HepG2 (cell line): ENCODE results near the gene ZNF575. TPM values are rescaled to one million over a fixed set of nuclear protein-coding genes. Genes with fewer than 3 reads are reported as not detected.

ENCODE experiments used
- ATAC-seq: fragments of 200-7000 bp; cut with Tn5 transposase; 3 replicates; pipeline ENCODE4 v1.9.1; 2020; ENCODE audit warnings: mild to moderate bottlenecking, moderate library complexity
- BruUV-seq: library from RNA; stranded (reverse); fragments of 400-500 nt; replicated peaks from 2 replicates; lab custom pipeline; 2021; lab: Mats Ljungman, UMichigan
- CTCF ChIA-PET: fragments of 300-600 bp; formaldehyde crosslinking; extraction: SDS; loops from one replicate; lab custom pipeline; 2021; ENCODE audit warnings: low total read pairs, inconsistent platforms, low intra/inter-chr PET ratio; lab: Yijun Ruan, JAX
- POLR2A ChIA-PET: fragments of 350-600 bp; sonication (Branson Sonifier 250); formaldehyde crosslinking; loops from one replicate; lab custom pipeline; 2020; ENCODE audit warnings: antibody characterized with exemption, inconsistent platforms; lab: Yijun Ruan, JAX
- DNase-seq: peaks from one replicate; pipeline ENCODE4 v3.0.0-alpha.2; 2015; ENCODE audit warnings: low spot score
- FAIRE-seq: peaks from 3 replicates; lab custom pipeline; 2011; peaks lifted over from hg19 to GRCh38; lab: Jason Lieb, UNC
- H2AFZ ChIP-seq: one replicate; pipeline ENCODE4 v1.6.1; 2011; ENCODE audit warnings: low read length, inconsistent platforms
- H3K27ac ChIP-seq: fragments of 300-600 bp; 3 replicates; pipeline ENCODE4 v1.8.0; 2011; ENCODE audit warnings: mixed run types, mild to moderate bottlenecking, mixed read lengths, low read length, inconsistent platforms; ENCODE audit not compliant: insufficient read depth; ENCODE audit errors: extremely low read length
- H3K27me3 ChIP-seq, 2 experiments: fragments of 200-600 bp in 1 of 2; 2 replicates in 1 of 2; 3 replicates in 1 of 2; pipeline versions ENCODE4 v1.6.0 to v1.8.0; 2011; ENCODE audit warnings: low read length in 2 of 2, mild to moderate bottlenecking in 2 of 2, moderate library complexity in 2 of 2, inconsistent platforms in 1 of 2; ENCODE audit not compliant: insufficient read depth in 2 of 2, control insufficient read depth in 1 of 2
- H3K36me3 ChIP-seq, 2 experiments: fragments of 200-600 bp in 1 of 2; replicated peaks in 1 of 2; 2 replicates in 1 of 2; 3 replicates in 1 of 2; pipeline versions ENCODE4 v1.5.1 to v1.8.0; 2011; ENCODE audit warnings: low read length in 2 of 2, inconsistent platforms in 1 of 2; ENCODE audit not compliant: insufficient read depth in 2 of 2, control insufficient read depth in 1 of 2
- H3K4me1 ChIP-seq: 2 replicates; pipeline ENCODE4 v1.5.1; 2012; ENCODE audit warnings: low read length, inconsistent platforms; ENCODE audit not compliant: insufficient read depth
- H3K4me2 ChIP-seq: 2 replicates; pipeline ENCODE4 v1.6.0; 2011; ENCODE audit warnings: low read depth, low read length, inconsistent platforms
- H3K4me3 ChIP-seq, 3 experiments: fragments of 200-600 bp in 1 of 3; sonication (generic), shearing (Covaris generic) in 1 of 3; replicated peaks in 1 of 3; 2 replicates each; pipeline ENCODE4 v1.5.1; 2011 to 2016; ENCODE audit warnings: low read length in 3 of 3, inconsistent platforms in 2 of 3, low read depth in 2 of 3, mild to moderate bottlenecking in 2 of 3, control low read depth in 1 of 3, mixed read lengths in 1 of 3; ENCODE audit not compliant: insufficient read depth in 1 of 3
- H3K79me2 ChIP-seq: one replicate; pipeline ENCODE4 v1.6.1; 2011; ENCODE audit warnings: low read length, inconsistent platforms; ENCODE audit not compliant: insufficient read depth
- H3K9ac ChIP-seq: 2 replicates; pipeline ENCODE4 v1.6.0; 2011; ENCODE audit warnings: mild to moderate bottlenecking, low read depth, low read length, inconsistent platforms; ENCODE audit not compliant: insufficient read depth
- H3K9me3 ChIP-seq: 2 replicates; pipeline ENCODE4 v1.5.1; 2012; ENCODE audit warnings: mild to moderate bottlenecking, low read length
- H4K20me1 ChIP-seq: 2 replicates; pipeline ENCODE4 v1.6.0; 2011; ENCODE audit warnings: inconsistent platforms, mild to moderate bottlenecking, low read length, moderate library complexity; ENCODE audit not compliant: insufficient read depth
- MED13 ChIP-seq: sonication (generic); formaldehyde crosslinking; IDR thresholded peaks from 2 replicates; pipeline ENCODE4 v1.5.0; 2020; ENCODE audit warnings: missing genetic modification reagents
- POLR2G ChIP-seq: fragments of 200-400 bp; formaldehyde crosslinking; IDR thresholded peaks from 2 replicates; pipeline ENCODE4 v1.6.1; 2018; ENCODE audit warnings: mild to moderate bottlenecking, low read depth, low read length, moderate library complexity
- ZC3H4 ChIP-seq: sonication (generic); formaldehyde crosslinking; IDR thresholded peaks from 2 replicates; pipeline ENCODE4 v1.4.0; 2020; ENCODE audit warnings: missing genetic modification reagents, borderline replicate concordance
- ZMYM3 ChIP-seq: sonication (generic); formaldehyde crosslinking; IDR thresholded peaks from 2 replicates; pipeline ENCODE4 v1.5.1; 2020; ENCODE audit warnings: mild to moderate bottlenecking, missing genetic modification reagents
- WGBS: methylation state at CpG from one replicate; pipeline ENCODE4 v1.1.6; 2017; ENCODE audit warnings: low lambda C conversion rate; 5-methylcytosine and 5-hydroxymethylcytosine counted together
- in situ Hi-C: cut with HindIII; loops from 2 replicates; pipeline ENCODE4 v1.10.0; 2017; ENCODE audit warnings: low pct_unique_long_range_greater_than_20kb; ENCODE audit not compliant: extremely low pct_ligation_motif_present
- intact Hi-C: fragments of 100-400 bp; cut with micrococcal nuclease; formaldehyde crosslinking; loops from one replicate; pipeline ENCODE4 v1.10.0; 2022; ENCODE audit not compliant: unreplicated experiment
- polyA plus RNA-seq, 8 experiments: library from polyadenylated mRNA; depleted of rRNA in 3 of 8; stranded (reverse) in 7 of 8; unstranded in 1 of 8; fragments of >200 nt; fragmentation: Illumina TruSeq in 4 of 8; extraction: Trizol in 4 of 8; gene quantifications; 2 replicates each; pipeline versions ENCODE4 v1.2.1 to v1.2.3, GENCODE V29; 2011 to 2016; ENCODE audit warnings: low read depth in 4 of 8, missing spikeins in 1 of 8, mixed read lengths in 1 of 8; ENCODE audit not compliant: insufficient read depth in 1 of 8
- total RNA-seq, 5 experiments: library from RNA; depleted of rRNA; stranded (reverse); fragments of >200 nt; fragmentation: Illumina TruSeq; extraction: Trizol; gene quantifications; 2 replicates each; pipeline ENCODE4 v1.2.3, GENCODE V29; 2016; ENCODE audit warnings: low read depth in 1 of 5
- TF ChIP-seq, protein P1 (sequence below): IDR thresholded peaks from 2 replicates; pipeline ENCODE4 v1.4.0; 2020; ENCODE audit warnings: mild to moderate bottlenecking, missing genetic modification reagents
- TF ChIP-seq, protein P2 (sequence below): IDR thresholded peaks from 2 replicates; pipeline ENCODE4 v1.6.1; 2018; ENCODE audit warnings: missing genetic modification reagents
- TF ChIP-seq, protein P3 (sequence below): fragments of 450-650 bp; IDR thresholded peaks from 2 replicates; pipeline ENCODE4 v1.6.1; 2016
- TF ChIP-seq, protein P4 (sequence below), 2 experiments: sonication (generic) in 1 of 2; formaldehyde crosslinking in 1 of 2; IDR thresholded peaks; 2 replicates each; pipeline versions ENCODE4 v1.6.1 to v1.9.0; 2014 to 2022; ENCODE audit warnings: antibody characterized with exemption in 1 of 2, borderline replicate concordance in 1 of 2, inconsistent platforms in 1 of 2, low read depth in 1 of 2, missing genetic modification reagents in 1 of 2

ZNF575 gene
- total and polyA plus RNA-seq, 2 of the 13 experiments (the other 11 are each of a cell fraction or from before 2014, with no cell fraction given) = 0.17 to 0.27 TPM

DNA sequence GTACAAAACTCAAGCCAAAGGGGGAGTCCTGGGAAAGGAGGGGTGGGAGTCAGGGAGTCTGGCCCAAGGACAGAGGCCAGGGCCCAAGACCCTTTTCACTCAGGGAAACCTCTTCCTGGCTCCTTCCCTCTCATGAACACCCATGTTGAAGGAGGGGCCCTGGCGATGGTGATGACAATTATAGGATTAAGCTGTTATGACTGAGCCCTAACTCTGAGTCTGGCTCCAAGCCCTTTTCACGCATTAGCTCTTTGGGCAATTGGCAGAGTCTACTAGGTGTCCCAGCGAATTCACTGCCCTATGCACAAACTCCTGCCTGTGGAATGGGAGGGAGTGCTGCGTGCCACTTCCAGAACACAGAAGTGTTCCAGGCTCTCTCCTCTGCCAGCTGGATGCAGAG is 20.7 kb downstream of the ZNF575 start:
- intact Hi-C loops (no loop called here), in situ Hi-C loops (no loop called here)
- Histone ChIP-seq H3K79me2 (no peaks in the 10 kb centered on the region), H3K9me3 (no peaks in the 10 kb centered on the region), H3K27ac (no peak overlapping the region), H3K4me2 (no peak overlapping the region), H3K4me3 (no peak overlapping the region), H3K9ac (no peak overlapping the region), H4K20me1 (no peaks in the 10 kb centered on the region), H3K36me3 (peaks cover 18 to 47% of the 10 kb centered on the region in 2 experiments), H3K27me3 (no peaks in the 10 kb centered on the region), H2AFZ (no peak overlapping the region), H3K4me1 (no peaks in the 10 kb centered on the region)
- DNase-seq (no peak), FAIRE-seq (no peak), ATAC-seq (no peak)
- TF ChIP-seq, protein P1, sequence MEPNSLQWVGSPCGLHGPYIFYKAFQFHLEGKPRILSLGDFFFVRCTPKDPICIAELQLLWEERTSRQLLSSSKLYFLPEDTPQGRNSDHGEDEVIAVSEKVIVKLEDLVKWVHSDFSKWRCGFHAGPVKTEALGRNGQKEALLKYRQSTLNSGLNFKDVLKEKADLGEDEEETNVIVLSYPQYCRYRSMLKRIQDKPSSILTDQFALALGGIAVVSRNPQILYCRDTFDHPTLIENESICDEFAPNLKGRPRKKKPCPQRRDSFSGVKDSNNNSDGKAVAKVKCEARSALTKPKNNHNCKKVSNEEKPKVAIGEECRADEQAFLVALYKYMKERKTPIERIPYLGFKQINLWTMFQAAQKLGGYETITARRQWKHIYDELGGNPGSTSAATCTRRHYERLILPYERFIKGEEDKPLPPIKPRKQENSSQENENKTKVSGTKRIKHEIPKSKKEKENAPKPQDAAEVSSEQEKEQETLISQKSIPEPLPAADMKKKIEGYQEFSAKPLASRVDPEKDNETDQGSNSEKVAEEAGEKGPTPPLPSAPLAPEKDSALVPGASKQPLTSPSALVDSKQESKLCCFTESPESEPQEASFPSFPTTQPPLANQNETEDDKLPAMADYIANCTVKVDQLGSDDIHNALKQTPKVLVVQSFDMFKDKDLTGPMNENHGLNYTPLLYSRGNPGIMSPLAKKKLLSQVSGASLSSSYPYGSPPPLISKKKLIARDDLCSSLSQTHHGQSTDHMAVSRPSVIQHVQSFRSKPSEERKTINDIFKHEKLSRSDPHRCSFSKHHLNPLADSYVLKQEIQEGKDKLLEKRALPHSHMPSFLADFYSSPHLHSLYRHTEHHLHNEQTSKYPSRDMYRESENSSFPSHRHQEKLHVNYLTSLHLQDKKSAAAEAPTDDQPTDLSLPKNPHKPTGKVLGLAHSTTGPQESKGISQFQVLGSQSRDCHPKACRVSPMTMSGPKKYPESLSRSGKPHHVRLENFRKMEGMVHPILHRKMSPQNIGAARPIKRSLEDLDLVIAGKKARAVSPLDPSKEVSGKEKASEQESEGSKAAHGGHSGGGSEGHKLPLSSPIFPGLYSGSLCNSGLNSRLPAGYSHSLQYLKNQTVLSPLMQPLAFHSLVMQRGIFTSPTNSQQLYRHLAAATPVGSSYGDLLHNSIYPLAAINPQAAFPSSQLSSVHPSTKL = no peak
- TF ChIP-seq, protein P2, sequence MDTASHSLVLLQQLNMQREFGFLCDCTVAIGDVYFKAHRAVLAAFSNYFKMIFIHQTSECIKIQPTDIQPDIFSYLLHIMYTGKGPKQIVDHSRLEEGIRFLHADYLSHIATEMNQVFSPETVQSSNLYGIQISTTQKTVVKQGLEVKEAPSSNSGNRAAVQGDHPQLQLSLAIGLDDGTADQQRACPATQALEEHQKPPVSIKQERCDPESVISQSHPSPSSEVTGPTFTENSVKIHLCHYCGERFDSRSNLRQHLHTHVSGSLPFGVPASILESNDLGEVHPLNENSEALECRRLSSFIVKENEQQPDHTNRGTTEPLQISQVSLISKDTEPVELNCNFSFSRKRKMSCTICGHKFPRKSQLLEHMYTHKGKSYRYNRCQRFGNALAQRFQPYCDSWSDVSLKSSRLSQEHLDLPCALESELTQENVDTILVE (CRISPR knock-in tag) = no peak
- TF ChIP-seq, protein P3, sequence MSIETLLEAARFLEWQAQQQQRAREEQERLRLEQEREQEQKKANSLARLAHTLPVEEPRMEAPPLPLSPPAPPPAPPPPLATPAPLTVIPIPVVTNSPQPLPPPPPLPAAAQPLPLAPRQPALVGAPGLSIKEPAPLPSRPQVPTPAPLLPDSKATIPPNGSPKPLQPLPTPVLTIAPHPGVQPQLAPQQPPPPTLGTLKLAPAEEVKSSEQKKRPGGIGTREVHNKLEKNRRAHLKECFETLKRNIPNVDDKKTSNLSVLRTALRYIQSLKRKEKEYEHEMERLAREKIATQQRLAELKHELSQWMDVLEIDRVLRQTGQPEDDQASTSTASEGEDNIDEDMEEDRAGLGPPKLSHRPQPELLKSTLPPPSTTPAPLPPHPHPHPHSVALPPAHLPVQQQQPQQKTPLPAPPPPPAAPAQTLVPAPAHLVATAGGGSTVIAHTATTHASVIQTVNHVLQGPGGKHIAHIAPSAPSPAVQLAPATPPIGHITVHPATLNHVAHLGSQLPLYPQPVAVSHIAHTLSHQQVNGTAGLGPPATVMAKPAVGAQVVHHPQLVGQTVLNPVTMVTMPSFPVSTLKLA = no peak
- TF ChIP-seq POLR2G (no peak), ZC3H4 (CRISPR knock-in tag) (no peak), ZMYM3 (no peak), MED13 (CRISPR knock-in tag) (no peak)
- TF ChIP-seq, protein P4, sequence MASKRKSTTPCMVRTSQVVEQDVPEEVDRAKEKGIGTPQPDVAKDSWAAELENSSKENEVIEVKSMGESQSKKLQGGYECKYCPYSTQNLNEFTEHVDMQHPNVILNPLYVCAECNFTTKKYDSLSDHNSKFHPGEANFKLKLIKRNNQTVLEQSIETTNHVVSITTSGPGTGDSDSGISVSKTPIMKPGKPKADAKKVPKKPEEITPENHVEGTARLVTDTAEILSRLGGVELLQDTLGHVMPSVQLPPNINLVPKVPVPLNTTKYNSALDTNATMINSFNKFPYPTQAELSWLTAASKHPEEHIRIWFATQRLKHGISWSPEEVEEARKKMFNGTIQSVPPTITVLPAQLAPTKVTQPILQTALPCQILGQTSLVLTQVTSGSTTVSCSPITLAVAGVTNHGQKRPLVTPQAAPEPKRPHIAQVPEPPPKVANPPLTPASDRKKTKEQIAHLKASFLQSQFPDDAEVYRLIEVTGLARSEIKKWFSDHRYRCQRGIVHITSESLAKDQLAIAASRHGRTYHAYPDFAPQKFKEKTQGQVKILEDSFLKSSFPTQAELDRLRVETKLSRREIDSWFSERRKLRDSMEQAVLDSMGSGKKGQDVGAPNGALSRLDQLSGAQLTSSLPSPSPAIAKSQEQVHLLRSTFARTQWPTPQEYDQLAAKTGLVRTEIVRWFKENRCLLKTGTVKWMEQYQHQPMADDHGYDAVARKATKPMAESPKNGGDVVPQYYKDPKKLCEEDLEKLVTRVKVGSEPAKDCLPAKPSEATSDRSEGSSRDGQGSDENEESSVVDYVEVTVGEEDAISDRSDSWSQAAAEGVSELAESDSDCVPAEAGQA (IDR thresholded peaks at IDR 0.05; ENCODE audit: low read depth) = no peak
- TF ChIP-seq, protein P4 (CRISPR knock-in tag; IDR thresholded peaks at IDR 0.05; ENCODE audit: borderline replicate concordance) = no peak
- no TSS peak for BruUV-seq
- ChIA-PET CTCF (no interaction called here), POLR2A (no interaction called here)
- 94% methylated on average over 2 of the region's 4 CpGs for WGBS
